GM23248 (cell line): ENCODE data around the gene WBP1. TPM values are rescaled to one million over a fixed set of nuclear protein-coding genes. Genes with fewer than 3 reads are reported as not detected.
"Not testable (repeated sequence)": the region's sequence is repeated elsewhere in the genome, so short reads cannot be mapped to it uniquely, and the experiment has no call there.

Experiments
- DNase-seq: peaks from one replicate; pipeline ENCODE4 v3.0.0-alpha.2; 2015
- H2AFZ ChIP-seq: fragments of 200-600 bp; sonication (generic); 2 replicates; pipeline ENCODE4 v1.6.1; 2016; ENCODE audit warnings: antibody characterized with exemption
- H3F3A ChIP-seq: fragments of 200-600 bp; sonication (generic); 2 replicates; pipeline ENCODE4 v1.6.1; 2016; ENCODE audit warnings: mild to moderate bottlenecking, antibody characterized with exemption, mixed run types; ENCODE audit not compliant: insufficient read depth
- H3K27ac ChIP-seq: fragments of 200-600 bp; sonication (generic); 2 replicates; pipeline ENCODE4 v1.5.1; 2016; ENCODE audit warnings: mild to moderate bottlenecking
- H3K27me3 ChIP-seq: fragments of 200-600 bp; sonication (generic); replicated peaks from 2 replicates; pipeline ENCODE4 v1.6.1; 2016; ENCODE audit warnings: mild to moderate bottlenecking; ENCODE audit not compliant: insufficient read depth
- H3K36me3 ChIP-seq: fragments of 200-600 bp; sonication (generic); 2 replicates; pipeline ENCODE4 v1.6.1; 2016; ENCODE audit warnings: low read depth, mild to moderate bottlenecking
- H3K4me1 ChIP-seq: fragments of 200-600 bp; sonication (generic); 2 replicates; pipeline ENCODE4 v1.6.1; 2016; ENCODE audit warnings: mild to moderate bottlenecking; ENCODE audit not compliant: insufficient read depth
- H3K4me2 ChIP-seq: fragments of 200-600 bp; sonication (generic); one replicate; pipeline ENCODE4 v1.6.1; 2016; ENCODE audit warnings: mild to moderate bottlenecking; ENCODE audit not compliant: unreplicated experiment
- H3K4me3 ChIP-seq: fragments of 200-600 bp; sonication (generic); 2 replicates; pipeline ENCODE4 v1.5.1; 2016; ENCODE audit warnings: mild to moderate bottlenecking
- H3K79me2 ChIP-seq: fragments of 200-600 bp; sonication (generic); 2 replicates; pipeline ENCODE4 v1.6.1; 2016; ENCODE audit warnings: mild to moderate bottlenecking; ENCODE audit not compliant: insufficient read depth
- H3K9ac ChIP-seq: fragments of 200-600 bp; sonication (generic); 2 replicates; pipeline ENCODE4 v1.6.1; 2016; ENCODE audit warnings: mild to moderate bottlenecking
- H3K9me2 ChIP-seq: fragments of 200-600 bp; sonication (generic); 2 replicates; pipeline ENCODE4 v1.6.1; 2016; ENCODE audit warnings: mixed run types, mild to moderate bottlenecking, moderate library complexity; ENCODE audit not compliant: insufficient read depth
- H3K9me3 ChIP-seq: fragments of 200-600 bp; sonication (generic); one replicate; pipeline ENCODE4 v1.6.1; 2017; ENCODE audit warnings: low read depth
- H4K20me1 ChIP-seq: fragments of 200-600 bp; sonication (generic); 2 replicates; pipeline ENCODE4 v1.6.0; 2016; ENCODE audit not compliant: insufficient read depth
- EZH2 ChIP-seq: fragments of 200-600 bp; sonication (generic); IDR thresholded peaks from 2 replicates; pipeline ENCODE4 v1.6.1; 2018; ENCODE audit warnings: antibody characterized with exemption, mild to moderate bottlenecking; ENCODE audit not compliant: insufficient read depth, poor library complexity, severe bottlenecking
- EZH2phosphoT487 ChIP-seq: fragments of 200-600 bp; sonication (generic); IDR thresholded peaks from 2 replicates; pipeline ENCODE4 v1.6.1; 2018; ENCODE audit warnings: antibody characterized with exemption, moderate library complexity, mild to moderate bottlenecking, low read depth; ENCODE audit not compliant: insufficient read depth
- WGBS, 2 experiments: methylation state at CpG; one replicate each; pipeline ENCODE4 v1.1.6; 2015 to 2017; ENCODE audit warnings: low lambda C conversion rate in 2 of 2, low coverage in 1 of 2; ENCODE audit errors: missing lambda C conversion rate in 2 of 2; 5-methylcytosine and 5-hydroxymethylcytosine counted together
- in situ Hi-C: fragments of 300-500 bp; cut with MboI; formaldehyde crosslinking; loops from 2 replicates; pipeline ENCODE4 v1.15.0; 2020
- polyA plus RNA-seq: library from polyadenylated mRNA; unstranded; fragments of >200 nt; fragmentation: Nextera tagmentation; extraction: Ambion mirVana; gene quantifications from 2 replicates; pipeline ENCODE4 v1.2.1, GENCODE V29; 2016
- total RNA-seq: library from RNA; depleted of rRNA; stranded (reverse); fragments of >200 nt; shearing (Covaris generic); gene quantifications from 2 replicates; pipeline ENCODE4 v1.2.3, GENCODE V29; 2014

The WBP1 gene
- total and polyA plus RNA-seq, 2 experiments from 2014 or later = 47.1 to 58.7 TPM

DNA sequence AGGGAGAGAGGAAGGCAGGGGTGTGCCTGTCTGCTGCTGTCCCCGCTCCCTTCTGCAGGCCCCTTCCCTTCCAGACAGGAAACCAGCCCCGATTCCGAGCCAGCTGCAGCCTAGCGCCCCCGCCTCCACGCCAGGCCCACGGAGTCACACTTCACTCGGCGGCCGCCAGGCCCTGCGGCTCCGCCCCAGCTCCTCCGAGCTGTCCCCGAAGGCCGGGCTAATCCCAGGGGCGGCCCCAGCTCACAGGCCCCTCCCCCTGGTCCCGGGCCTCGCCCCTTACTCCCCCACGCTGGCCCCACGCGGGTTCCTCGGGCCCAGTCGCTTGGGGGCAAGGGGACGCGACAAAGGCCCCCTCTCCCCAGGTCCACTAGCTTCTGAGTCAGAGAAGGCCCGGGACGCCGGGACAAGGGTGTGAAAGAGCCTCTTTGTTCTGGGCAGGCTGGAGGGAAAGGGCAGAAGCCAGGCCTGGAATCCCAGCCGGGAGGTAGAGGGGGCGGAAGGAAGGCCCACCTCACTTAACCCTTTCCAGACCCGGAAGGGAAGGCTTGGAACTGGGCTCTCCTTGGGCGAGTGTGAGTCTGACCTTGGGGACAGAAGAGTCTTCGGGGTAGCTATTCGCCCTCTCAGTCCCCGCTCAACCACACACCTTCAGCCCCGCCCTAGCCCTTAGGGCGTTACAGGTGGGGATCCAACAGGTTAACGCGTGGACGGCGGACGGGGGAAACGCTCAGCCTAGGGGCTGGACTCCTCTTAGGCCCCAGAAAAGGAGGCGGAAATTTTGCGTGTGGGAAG is 17.7 kb upstream of the WBP1 start:
- WGBS, 2 experiments = 8 to 14% methylated on average over 22 to 45 of the region's 45 CpGs
- no peaks in the 10 kb centered on the region for H3K27me3 ChIP-seq
- H3K4me2 ChIP-seq = peak overlapping the region; percentile 93
- no peaks in the 10 kb centered on the region for H3K9me3 ChIP-seq
- H3K9ac ChIP-seq = peak overlapping the region; percentile 79
- peak overlapping the region; percentile 79 for H3K4me3 ChIP-seq
- H3K27ac ChIP-seq = peak overlapping the region; percentile 34
- in situ Hi-C loops = no loop called here
- H3K9me2 ChIP-seq = no peaks in the 10 kb centered on the region
- peak overlapping the region; percentile 86 for H2AFZ ChIP-seq
- 0 out of 2 replicates have a peak, but pooled peaks cover 4% of the 10 kb centered on the region for H3F3A ChIP-seq
- H3K79me2 ChIP-seq = peaks cover 32% of the 10 kb centered on the region
- H3K4me1 ChIP-seq = peaks cover 4% of the 10 kb centered on the region; the same call in 1 of the 2 replicates
- TF ChIP-seq EZH2 (no peak), EZH2phosphoT487 (no peak)
- no peaks in the 10 kb centered on the region for H3K36me3 ChIP-seq
- no peaks in the 10 kb centered on the region for H4K20me1 ChIP-seq
- peak; percentile 93 for DNase-seq

DNA sequence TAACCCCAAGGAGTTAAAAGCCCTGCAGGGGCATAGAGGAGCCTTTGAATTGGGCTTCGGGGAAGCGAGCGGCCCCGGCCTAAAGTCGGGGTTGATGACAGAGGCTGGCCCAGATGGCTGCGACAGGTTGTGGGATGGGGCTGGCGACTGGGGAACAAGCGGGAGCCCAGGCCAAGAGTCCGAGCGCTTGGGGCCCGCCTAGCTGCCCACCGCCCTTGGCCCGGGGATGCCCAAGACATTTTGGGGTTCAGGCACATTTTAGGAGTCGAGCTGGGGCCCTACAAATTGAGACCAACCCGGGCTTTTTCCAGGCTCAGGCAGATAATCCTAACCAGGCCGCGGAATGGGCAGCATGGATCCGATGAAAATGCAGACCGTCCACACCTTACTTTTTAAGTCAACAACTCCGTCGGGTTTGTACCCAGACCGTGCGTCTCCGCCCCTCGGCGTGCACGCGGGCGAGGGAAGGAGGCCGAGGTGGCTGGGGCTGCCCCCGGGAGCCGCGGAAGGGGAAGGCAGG is 17.0 kb upstream of the WBP1 start:
- 16 to 21% methylated on average over 33 of the region's 33 CpGs for WGBS, 2 experiments
- 0 out of 2 replicates have a peak, but pooled peaks cover 4% of the 10 kb centered on the region for H3F3A ChIP-seq
- H3K36me3 ChIP-seq = no peaks in the 10 kb centered on the region
- no peak for TF ChIP-seq EZH2phosphoT487
- no peak for TF ChIP-seq EZH2
- H3K79me2 ChIP-seq = peaks cover 32% of the 10 kb centered on the region
- H3K4me1 ChIP-seq = peaks cover 4% of the 10 kb centered on the region; the same call in 1 of the 2 replicates
- no peaks in the 10 kb centered on the region for H3K9me3 ChIP-seq
- in situ Hi-C loops = no loop called here
- H3K9me2 ChIP-seq = no peaks in the 10 kb centered on the region
- no peaks in the 10 kb centered on the region for H4K20me1 ChIP-seq
- H2AFZ ChIP-seq = peak overlapping the region; percentile 86
- no peak for DNase-seq
- H3K9ac ChIP-seq = peak overlapping the region; percentile 79; the same call in 1 of the 2 replicates
- peak overlapping the region; percentile 42; the same call in 1 of the 2 replicates for H3K4me3 ChIP-seq
- peak overlapping the region; percentile 93 for H3K4me2 ChIP-seq
- H3K27ac ChIP-seq = no peak overlapping the region
- H3K27me3 ChIP-seq = no peaks in the 10 kb centered on the region

DNA sequence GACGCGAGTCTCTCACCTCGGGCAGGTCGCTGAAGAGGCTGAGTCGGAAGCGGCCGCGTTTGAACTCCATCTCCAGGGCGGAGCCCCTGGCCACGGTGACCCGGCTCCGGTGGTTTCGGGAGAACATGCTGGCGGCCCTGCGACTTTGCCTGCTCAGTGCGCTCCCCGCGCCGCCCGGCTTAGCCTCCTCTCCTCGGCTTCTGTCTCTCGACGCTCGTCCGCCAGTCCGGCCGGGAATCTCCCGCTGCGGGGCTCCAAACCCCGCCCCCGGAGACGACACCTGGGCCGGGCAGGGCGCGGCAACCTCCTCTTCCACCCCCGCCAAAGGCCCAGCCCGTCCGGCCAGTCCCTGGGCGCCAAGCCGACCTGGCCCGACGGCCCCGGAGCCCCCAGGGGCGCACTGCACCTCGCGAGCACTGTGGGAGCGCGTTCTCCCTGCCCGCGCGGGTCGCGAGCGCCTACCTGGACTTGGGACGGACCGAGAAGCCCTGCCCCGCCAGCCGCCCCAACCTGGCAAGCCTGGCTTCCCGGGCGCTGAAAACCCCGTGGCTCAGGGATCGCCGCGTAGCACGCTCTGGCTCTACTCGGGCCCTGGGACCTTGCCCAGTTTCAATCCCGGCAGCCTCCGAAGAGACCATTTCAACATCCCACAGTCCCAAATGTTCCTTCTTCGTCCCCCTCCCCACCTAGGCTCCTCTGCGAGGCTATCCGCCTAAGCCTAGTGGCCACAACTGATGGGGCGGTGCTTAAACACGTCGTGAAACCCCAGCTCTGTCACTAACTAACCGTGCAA is 16.4 kb upstream of the WBP1 start, which contains the start of gene RTKN:
Gene RTKN, minus strand, starts transcription at position 248 of the 793 bp plus-strand sequence. Its CDS starts 121 bp downstream, at position 127.
- Histone ChIP-seq H2AFZ (peak within 1 kb of the TSS; percentile 86), H3K4me2 (peak within 1 kb of the TSS; percentile 93), H3F3A (0 out of 2 replicates have a peak, but pooled peaks cover 4% of the 10 kb centered on the region), H3K9me2 (no peaks in the 10 kb centered on the region), H3K9ac (peak within 1 kb of the TSS; percentile 79), H3K9me3 (no peaks in the 10 kb centered on the region), H3K36me3 (no peaks in the 10 kb centered on the region), H3K4me1 (peaks cover 4% of the 10 kb centered on the region; the same call in 1 of the 2 replicates), H4K20me1 (no peaks in the 10 kb centered on the region), H3K4me3 (peak within 1 kb of the TSS; percentile 79), H3K79me2 (peaks cover 29% of the 10 kb centered on the region), H3K27me3 (no peaks in the 10 kb centered on the region), H3K27ac (no peak within 1 kb of the TSS)
- peak; percentile 41 for DNase-seq
- in situ Hi-C loops = no loop called here
- WGBS, 2 experiments = 12 to 13% methylated on average over 64 to 68 of the region's 75 CpGs
- no peak for TF ChIP-seq EZH2phosphoT487
- TF ChIP-seq EZH2 = peak; percentile 22

DNA sequence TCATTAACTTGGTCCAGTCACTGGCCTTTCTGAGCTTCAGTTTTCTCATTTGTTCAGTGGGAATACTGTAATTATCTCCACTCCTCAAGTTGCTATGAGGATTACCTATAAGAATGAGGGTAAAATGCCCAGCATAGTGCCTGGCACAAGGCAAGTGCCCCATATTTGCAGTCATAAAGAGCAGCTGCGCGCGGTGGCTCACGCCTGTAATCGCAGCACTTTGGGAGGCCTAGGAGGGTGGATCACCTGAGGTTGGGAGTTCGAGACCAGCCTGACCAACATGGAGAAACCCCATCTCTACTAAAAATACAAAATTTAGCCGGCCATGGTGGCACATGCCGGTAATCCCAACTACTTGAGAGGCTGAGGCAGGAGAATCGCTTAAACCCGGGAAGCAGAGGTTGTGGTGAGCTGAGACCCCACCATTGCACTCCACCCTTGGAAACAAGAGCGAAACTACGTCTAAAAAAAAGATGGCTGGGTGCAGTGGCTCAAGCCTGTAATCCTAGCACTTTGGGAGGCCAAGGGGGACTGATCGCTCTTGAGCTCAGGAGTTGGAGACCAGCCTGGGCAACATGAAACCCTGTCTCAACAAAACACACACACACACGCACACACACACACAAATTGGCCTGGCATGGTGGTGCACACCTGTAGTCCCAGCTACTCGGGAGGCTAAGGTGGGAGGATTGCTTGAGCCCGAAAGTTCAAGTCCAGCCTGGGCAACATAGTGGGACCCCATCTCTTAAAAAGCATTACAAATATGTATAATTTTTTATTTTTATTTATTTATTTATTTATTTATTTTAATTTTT is 15.5 kb upstream of the WBP1 start:
- H3K4me1 ChIP-seq, H3K4me3 ChIP-seq, H3K4me2 ChIP-seq, H3K9me2 ChIP-seq, in situ Hi-C loops, H3K9ac ChIP-seq, H3F3A ChIP-seq, H3K27me3 ChIP-seq, H3K27ac ChIP-seq, H4K20me1 ChIP-seq, H3K36me3 ChIP-seq, H3K9me3 ChIP-seq, DNase-seq: not testable (repeated sequence)
- WGBS, 2 experiments = 94 to 95% methylated on average over 16 of the region's 16 CpGs
- peaks cover 21% of the 10 kb centered on the region for H3K79me2 ChIP-seq
- H2AFZ ChIP-seq = peak overlapping the region; percentile 86
